C4-2B (cell line): ENCODE results near the gene SLC35F2.

Experiments
- CTCF ChIP-seq: fragments of 450-650 bp; conservative IDR thresholded peaks from 2 replicates; pipeline ENCODE4 v1.5.1; 2017; ENCODE audit warnings: mild to moderate bottlenecking
- ZFX ChIP-seq: fragments of 450-650 bp; IDR thresholded peaks from 2 replicates; pipeline ENCODE4 v1.6.1; 2017

GRCh38 chr11:107751082-107751481 is 107.5 kb downstream of the SLC35F2 start:
- no peak for TF ChIP-seq ZFX
- no peak for TF ChIP-seq CTCF
